ENCODE results near the gene IFTAP.

IFTAP gene

DNA sequence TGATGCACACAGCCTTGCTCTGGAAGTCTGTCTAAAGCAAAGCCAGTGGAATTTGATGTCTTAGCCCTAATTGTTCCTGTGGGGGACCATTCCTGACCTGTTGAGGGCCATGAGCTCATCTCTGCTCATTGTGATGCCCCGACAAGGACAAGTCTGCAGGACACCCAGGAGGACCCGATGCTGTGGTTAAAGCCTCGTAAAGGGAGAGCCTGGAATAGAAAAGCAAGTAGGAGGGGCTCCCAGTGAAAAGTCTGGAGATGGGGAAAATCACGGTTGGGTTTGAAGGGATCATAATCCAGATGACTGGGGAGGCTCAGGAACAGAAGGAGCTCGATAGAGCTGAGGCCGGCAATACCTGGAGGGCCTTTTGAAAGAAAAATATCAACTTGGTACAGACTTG is 102.2 kb downstream of the IFTAP start:
- peaks cover 10% of the 10 kb centered on the region; the same call in 1 of the 2 replicates for H3K4me1 ChIP-seq (ENCODE audit: insufficient read depth, low read length)
- no peak overlapping the region for H3K9ac ChIP-seq (ENCODE audit: low read depth, low read length)
- no peaks in the 10 kb centered on the region for H3K9me3 ChIP-seq (ENCODE audit: control insufficient read depth, insufficient read depth, low read length)

DNA sequence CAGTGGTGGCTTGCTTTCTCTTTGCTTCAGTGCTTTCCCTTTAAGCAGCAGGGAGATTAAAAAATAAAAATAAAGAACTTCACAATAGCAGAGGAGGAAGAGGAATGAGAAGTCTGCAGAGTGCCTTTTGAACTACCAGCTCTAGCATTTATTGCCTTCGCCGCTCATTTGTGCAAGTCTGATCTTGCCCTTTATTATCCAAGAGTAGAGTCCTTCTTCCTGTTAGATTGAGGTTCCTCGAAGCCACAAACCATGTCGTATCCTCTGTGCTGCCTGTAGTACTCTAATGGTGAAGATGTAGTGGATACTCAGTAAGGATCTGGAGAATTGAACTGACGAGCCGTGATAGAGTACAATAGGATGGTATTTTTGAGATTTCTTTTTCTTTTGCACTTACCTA is 105.0 kb downstream of the IFTAP start:
- Histone ChIP-seq H3K4me1 (ENCODE audit: insufficient read depth, low read length) (peaks cover 12% of the 10 kb centered on the region), H3K36me3 (ENCODE audit: insufficient read depth, low read length) (no peaks in the 10 kb centered on the region)

More for the DNA sequence above, 102.2 kb downstream of the IFTAP start:
- no peaks in the 10 kb centered on the region for H3K36me3 ChIP-seq (ENCODE audit: insufficient read depth, low read length)

DNA sequence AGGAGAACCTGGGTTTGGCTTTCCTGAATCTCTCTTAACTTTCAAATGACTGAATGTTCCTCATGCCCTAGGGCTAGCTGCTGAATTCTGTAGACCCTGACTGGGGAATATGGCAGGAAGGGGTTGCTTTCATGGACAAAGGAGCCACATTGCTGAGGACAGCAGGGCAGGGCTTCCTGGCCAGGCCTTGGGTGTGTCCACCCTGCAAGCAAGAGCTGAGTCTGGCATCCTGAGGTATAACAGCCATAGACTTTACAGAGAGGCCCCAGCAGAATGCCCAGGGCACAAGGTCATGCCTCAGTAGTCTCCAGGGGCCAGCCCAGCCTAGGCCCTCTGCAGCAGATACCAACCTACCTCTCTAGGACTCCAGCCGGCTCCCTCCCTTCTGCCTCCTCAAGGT is 105.9 kb downstream of the IFTAP start:
- no peaks in the 10 kb centered on the region for H3K9me3 ChIP-seq (ENCODE audit: control insufficient read depth, insufficient read depth, low read length)

More for the DNA sequence above, 105.0 kb downstream of the IFTAP start:
- H3K9me3 ChIP-seq (ENCODE audit: control insufficient read depth, insufficient read depth, low read length) = no peaks in the 10 kb centered on the region
- no peak overlapping the region for H3K9ac ChIP-seq (ENCODE audit: low read depth, low read length)

DNA sequence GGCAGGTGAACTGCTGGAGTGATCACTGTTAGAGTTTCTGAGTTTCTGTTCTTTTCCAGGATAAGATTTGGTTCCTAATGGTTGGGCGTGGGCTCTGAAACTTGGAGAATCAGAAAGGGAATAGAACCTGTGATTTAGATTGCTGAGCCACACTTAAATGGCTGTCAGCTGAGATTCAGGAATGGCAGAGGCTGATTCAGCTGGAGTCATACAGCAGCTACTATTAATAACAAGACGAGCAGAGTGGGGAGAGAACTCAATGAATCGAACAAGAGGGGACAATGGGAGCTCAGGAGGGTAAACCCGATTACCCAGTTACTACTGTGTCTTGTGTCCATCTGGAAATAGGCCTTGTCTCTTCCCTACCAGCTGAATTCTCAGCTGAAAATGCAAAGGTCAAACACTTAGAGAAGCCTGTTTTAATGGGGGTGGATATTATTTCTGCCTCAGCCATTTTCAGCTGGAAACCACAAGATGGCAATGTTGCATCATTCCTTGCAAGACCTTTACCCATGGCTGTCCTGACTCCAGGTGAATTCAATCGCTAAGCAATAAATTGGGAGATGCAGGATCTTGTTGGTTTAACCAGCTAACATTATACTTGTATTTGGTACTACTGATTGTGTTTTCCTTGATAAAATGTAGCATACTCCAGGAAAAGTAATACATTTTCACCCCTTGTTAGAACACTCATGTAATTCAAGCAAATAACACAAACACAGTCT is 108.2 kb downstream of the IFTAP start:
- Histone ChIP-seq H3K36me3 (ENCODE audit: insufficient read depth, low read length) (no peaks in the 10 kb centered on the region), H3K4me1 (ENCODE audit: insufficient read depth, low read length) (peaks cover 12% of the 10 kb centered on the region), H3K9me3 (ENCODE audit: control insufficient read depth, insufficient read depth, low read length) (no peaks in the 10 kb centered on the region), H3K9ac (ENCODE audit: low read depth, low read length) (no peak overlapping the region)

More for the DNA sequence above, 105.9 kb downstream of the IFTAP start:
- Histone ChIP-seq H3K36me3 (ENCODE audit: insufficient read depth, low read length) (no peaks in the 10 kb centered on the region), H3K4me1 (ENCODE audit: insufficient read depth, low read length) (peaks cover 12% of the 10 kb centered on the region), H3K9ac (ENCODE audit: low read depth, low read length) (no peak overlapping the region)

DNA sequence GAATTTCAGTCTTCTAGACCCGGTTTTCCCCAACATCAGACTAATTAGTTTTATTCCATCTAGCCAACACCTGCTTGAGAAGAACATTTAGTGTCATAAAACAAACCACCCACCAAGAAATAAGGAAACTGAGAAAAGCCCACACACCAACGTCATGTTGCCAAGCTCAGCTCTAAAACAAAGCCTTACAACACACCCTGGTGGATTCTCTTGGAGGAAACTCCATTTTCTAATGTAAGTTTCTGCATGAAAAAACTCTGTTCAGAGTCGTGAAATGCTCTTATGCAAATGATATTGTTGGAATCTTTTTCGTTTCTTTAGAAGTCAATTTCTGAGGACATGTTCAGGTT is 108.7 kb downstream of the IFTAP start:
- no peak overlapping the region for H3K9ac ChIP-seq (ENCODE audit: low read depth, low read length)
- no peaks in the 10 kb centered on the region for H3K36me3 ChIP-seq (ENCODE audit: insufficient read depth, low read length)
- no peaks in the 10 kb centered on the region for H3K9me3 ChIP-seq (ENCODE audit: control insufficient read depth, insufficient read depth, low read length)
- H3K4me1 ChIP-seq (ENCODE audit: insufficient read depth, low read length) = peaks cover 12% of the 10 kb centered on the region
